HUDEP-2 (cell line): ENCODE data around the gene CABP2.
"Not testable (repeated sequence)": the region's sequence is repeated elsewhere in the genome, so short reads cannot be mapped to it uniquely, and the experiment has no call there.

Experiments used
- DNase-seq, 76 experiments: peaks; one replicate each; lab custom pipeline; 2025; ENCODE audit not compliant: unreplicated experiment in 76 of 76; lab: John Stamatoyannopoulos, UW

The CABP2 gene

DNA sequence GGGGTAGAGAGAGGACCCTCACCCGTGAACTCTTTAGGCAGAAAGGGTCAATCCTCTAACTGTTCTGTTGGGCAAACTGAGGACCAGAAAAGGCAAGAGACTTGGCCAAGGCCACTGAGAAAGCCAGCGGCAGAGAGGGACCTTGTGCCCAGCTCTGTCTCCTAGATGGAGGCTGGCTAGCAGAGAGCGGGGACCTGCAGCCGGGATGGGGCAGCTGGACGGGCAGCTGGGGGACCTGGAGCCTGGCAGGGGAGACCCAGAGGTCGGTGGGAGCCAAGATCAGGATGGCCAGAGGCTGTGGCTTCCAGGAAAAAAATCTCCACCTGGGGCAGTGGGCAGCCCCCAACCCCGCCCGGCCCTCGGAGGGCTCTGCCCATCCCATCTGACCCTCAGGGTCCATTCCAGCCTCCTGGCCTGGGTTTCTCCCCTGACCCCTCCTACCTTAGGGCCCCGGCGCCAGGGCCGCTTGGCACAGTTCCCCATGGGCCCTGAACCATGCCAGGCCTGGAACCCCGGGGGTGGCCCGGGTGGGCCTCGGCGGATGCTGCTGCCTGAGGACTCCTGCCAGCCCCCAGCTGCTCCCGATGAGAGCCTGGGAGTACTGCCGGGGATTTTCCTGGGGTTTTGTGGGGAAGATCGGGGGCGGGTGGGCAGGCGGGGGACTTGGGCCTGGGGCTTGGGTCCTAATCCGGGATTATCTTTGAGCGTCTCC is at the start of gene CABP2:
CABP2 (minus strand) TSS at position 603 of the 712 bp plus-strand sequence; CDS start at position 483, 120 bp downstream.
- DNase-seq: no peak

GRCh38 chr11:67572747-67573419 is 49.6 kb upstream of the CABP2 start:
- peak in 17 of 76 experiments; percentile 2 to 43 (median 18) for DNase-seq

GRCh38 chr11:67572305-67572704 is 49.1 kb upstream of the CABP2 start:
- no peak for DNase-seq

- DNase-seq: peak in 1 of 76 experiments; percentile 16
Observed at GRCh38 chr11:67571443-67571842, 48.2 kb upstream of the CABP2 start.

DNA sequence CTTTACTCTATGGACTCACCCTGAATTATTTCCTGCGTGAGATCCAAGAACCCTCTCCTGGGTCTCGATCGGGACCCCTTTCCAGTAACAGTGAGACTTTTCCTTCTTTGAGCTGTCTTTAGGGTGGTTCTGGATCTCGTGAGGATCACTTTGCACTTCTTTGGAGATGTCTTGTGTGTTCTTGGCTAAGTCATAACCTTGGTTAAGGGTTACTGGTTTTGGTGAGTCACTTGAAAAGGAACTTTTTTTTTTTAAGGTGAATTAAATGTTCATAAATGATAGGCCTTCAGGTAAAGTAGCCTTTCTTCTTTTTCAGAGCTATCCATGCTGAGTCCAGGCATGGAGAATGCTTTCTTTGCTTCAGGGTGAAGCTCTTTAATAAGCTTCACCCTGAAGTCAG is 41.0 kb upstream of the CABP2 start:
- no peak for DNase-seq

DNA sequence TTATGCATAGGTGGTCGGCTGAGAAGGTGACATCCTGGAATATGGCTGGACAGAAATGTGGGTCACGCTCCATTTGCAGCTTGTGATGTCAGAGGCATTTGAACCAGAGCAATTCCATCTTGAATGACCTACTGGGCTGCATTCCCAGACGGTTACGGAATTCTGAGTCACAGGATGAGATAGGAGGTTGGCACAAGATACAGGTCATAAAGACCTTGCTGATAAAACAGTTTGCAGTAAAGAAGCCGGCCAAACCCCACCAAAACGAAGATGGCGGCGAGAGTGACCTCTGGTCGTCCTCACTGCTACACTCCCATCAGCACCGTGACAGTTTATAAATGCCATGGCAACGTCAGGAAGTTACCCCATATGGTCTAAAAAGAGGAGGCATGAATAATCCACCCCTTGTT is 40.5 kb upstream of the CABP2 start:
- DNase-seq: not testable (repeated sequence)

DNA sequence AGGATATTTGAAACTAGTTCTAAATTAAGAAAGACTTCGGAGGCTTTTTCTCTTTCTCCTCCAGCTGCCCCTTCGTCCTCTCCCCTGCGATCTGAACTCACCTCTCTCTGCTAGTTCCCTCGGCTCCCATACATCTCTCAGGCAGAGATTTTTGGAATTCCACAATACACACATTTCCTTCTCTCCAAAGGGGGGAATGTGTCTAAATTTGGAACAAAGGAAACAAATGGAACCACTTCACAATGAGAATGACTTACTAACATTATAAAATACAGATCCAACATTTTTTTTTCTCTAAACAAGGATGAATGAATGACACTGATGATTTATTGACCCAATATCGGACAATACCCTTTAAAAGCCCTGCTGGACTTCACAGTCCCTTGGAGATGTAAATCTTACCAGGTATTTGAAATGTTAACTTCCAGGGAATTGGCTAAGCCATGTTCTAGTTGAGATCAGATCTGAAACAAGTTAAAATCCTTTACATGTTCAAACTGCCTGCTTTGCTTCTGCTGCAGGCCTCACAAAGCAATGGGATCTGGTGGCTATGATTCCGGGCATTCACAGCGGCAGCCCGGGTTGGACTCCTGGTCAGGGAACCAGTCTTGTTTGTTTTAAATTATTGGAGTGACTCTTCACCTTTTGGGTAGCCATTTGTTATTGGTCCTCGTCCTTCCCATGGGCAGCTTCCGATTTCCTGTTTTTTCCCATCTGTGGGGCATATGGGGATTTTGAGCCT is 39.9 kb upstream of the CABP2 start:
- no peak for DNase-seq

DNA sequence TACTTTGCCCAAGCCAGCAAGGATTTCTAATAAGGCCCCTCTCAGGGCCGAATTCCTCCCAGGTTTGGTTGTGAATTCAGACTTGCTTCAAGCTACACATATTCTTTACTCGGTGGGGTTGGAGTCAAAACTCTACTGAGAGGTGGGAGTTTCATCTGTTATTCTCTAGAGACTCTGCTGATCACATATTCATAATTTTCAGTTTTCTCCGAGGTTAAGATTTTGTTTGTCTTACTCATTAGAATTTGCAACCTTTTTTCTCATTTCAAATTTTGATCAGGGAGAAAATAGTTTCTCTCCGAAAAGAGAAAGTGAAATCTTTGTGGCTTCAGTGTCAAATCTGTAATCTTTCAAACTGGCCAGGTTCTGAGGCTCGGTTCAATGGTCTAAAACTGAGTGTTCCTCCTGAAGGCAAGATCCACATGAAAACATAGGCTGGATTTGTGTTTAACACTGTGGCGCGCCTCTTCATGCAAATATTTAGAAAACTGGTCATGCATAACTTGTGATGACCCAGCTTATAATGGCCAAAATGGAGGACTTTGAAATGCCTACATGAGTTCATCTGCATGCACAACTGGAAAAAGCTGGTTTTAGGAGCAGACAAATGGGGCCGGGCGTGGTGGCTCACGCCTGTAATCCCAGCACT is 38.8 kb upstream of the CABP2 start:
- no peak for DNase-seq

- no peak for DNase-seq
Observed at GRCh38 chr11:67558084-67558772, 35.0 kb upstream of the CABP2 start.

DNA sequence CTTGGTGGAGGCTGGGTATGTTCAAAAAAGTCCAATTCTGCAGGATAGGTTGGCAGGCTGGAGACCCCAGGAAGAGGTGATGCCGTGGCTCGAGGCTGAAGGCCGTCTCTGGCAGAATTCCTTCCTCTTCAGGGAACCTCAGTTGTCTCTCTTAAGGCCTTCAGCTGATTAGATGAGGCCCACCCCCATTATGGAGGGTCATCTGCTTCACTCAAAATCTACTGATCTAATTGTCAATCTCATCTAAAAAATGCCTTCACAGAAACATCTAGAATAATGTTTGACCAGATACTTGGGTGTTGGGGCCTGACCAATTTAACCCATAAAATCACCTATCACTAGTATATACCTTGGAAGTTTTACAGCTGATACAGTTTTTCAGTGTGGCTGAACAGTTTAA is 33.0 kb upstream of the CABP2 start:
- no peak for DNase-seq

DNA sequence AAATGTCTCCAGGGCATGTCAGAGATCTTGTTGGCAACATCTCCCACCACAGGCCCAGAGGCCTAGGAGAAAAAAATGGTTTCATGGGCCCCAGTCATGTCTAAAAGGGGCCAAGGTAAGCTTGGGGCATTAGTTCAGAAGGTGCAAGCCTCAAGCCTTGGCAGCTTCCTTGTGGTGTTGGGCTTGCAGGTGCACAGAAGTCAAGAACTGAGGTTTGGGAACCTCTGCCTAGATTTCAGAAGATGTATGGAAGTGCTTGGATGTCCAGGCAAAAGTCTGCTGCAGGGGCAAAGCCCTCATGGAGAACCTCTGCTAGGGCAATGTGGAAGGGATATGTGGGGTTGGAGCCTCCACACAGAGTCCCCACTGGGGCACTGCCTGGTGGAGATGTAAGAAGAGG is 28.5 kb upstream of the CABP2 start:
- DNase-seq: not testable (repeated sequence)

DNA sequence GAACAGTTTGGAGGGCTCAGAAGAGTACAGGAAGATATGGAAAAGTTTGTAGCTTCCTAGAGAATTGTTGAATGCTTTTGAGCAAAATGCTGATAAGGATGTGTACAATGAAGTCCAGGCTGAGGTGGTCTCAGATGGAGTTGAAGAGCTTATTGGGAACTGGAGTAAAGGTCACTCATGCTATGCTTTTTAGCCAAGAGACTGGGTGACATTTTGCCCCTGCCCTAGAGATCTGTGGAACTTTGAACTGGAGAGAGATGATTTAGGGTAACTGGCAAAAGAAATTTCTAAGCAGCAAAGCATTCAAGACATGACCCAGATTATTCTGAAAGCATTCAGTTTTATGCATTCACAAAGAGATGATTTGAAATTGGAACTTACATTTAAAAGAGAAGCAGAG is 27.9 kb upstream of the CABP2 start:
- DNase-seq: no peak

DNA sequence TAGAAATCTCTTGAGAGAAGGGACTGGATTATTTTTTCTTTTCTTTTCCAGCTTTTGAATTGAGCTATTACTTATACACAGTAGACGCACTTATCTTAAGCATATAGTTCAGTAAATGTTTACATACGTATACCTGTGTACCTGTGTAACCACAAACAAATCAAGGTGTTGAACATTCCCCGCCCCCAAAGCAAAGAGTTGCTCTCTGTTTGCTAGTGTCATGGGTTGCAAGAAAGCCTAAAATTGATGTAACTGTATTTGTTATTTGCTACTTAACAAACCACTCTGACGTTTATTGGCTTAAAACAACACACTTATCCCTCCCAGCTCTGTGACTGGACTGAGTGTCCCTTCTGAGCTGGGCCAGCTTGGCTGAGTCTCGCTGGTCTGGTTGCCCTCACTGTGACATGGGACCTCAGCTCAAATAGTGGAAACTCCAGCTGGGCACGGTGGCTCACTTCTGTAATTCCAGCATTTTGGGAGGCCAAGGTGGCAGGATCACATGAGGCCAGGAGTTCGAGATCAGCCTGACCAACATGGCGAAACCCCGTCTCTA is 25.4 kb upstream of the CABP2 start:
- no peak for DNase-seq

DNA sequence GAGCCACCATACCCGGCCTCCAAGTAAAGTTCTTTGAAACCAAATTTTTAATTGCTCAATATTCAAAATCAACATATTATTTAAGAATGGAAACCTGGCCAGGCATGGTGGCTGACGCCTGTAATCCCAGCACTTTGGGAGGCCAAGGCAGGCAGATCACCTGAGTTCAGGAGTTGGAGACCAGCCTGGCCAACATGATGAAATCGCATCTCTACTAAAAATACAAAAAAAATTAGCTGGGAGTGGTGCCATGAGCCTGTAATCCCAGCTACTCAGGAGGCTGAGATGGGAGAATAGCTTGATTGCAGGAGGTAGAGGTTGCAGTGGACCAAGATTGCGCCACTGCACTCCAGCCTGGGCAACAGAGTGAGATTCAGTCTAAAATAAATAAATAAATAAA is 24.9 kb upstream of the CABP2 start:
- DNase-seq: not testable (repeated sequence)

DNA sequence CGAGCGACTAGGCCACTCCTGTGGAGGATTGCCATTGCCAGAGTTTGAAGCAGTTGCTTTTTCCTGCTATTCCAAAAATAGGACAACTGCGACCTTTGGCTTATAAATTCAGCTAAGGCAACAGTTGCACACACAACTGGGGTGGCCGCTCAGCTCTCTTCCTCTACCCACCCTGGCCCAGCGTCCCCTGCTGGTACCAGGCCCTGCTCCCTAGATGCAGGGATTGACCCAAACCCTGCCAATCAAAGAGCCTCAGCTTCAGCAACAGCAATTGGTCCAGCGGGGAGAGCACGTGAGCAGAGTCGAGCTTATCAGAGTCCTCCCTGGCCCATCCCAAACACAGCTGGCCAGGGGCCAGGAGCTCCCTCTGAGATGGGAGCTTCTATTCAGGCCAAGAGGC is 22.0 kb upstream of the CABP2 start:
- DNase-seq: peak in 62 of 76 experiments; percentile 3 to 65 (median 36)

GRCh38 chr11:67544616-67545242 is 21.5 kb upstream of the CABP2 start:
- DNase-seq: no peak

- no peak for DNase-seq
Observed at GRCh38 chr11:67543585-67543984, 20.3 kb upstream of the CABP2 start.

DNA sequence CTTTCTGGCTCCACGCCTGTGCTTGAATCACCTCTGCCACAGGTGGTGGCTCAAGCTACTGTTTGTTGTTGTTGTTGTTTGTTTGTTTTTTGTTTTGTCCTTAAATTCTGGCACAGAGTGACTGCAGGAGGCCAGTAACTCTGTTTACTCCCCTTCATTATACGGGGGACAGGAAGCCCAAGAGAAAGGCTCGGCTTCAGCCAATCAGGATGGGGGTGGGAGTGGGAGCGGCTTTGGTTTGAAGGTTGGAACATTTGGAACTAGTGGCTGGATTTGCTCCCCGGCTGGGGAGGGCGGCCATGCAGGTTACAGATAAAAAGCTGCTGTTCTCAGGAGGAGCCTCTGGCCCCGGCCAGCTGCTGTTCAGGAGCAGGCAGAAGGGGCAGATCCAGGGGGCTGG is 19.7 kb upstream of the CABP2 start:
- DNase-seq: no peak

GRCh38 chr11:67542169-67542568 is 18.9 kb upstream of the CABP2 start:
- DNase-seq: no peak

- DNase-seq: no peak
Observed at GRCh38 chr11:67541198-67541597, 18.0 kb upstream of the CABP2 start.
